Body of pancreas (tissue), 4 donors: Measurements from ENCODE around the gene UGT1A4.

Experiments used
- POLR2A ChIP-seq, 3 donors: fragments of 450-650 bp; IDR thresholded peaks; one replicate each; pipeline ENCODE4 v1.6.1; 2016; ENCODE audit warnings: antibody characterized with exemption in 3 of 3, mild to moderate bottlenecking in 2 of 3
- TF ChIP-seq, protein P1 (sequence below), 7 experiments: fragments of 450-650 bp in 4 of 7; fragments of 200-600 bp in 3 of 7; sonication (generic) in 3 of 7; IDR thresholded peaks; one replicate each; pipeline ENCODE4 v1.5.1; 2016 to 2019; ENCODE audit warnings: antibody characterized with exemption in 7 of 7

DNA sequence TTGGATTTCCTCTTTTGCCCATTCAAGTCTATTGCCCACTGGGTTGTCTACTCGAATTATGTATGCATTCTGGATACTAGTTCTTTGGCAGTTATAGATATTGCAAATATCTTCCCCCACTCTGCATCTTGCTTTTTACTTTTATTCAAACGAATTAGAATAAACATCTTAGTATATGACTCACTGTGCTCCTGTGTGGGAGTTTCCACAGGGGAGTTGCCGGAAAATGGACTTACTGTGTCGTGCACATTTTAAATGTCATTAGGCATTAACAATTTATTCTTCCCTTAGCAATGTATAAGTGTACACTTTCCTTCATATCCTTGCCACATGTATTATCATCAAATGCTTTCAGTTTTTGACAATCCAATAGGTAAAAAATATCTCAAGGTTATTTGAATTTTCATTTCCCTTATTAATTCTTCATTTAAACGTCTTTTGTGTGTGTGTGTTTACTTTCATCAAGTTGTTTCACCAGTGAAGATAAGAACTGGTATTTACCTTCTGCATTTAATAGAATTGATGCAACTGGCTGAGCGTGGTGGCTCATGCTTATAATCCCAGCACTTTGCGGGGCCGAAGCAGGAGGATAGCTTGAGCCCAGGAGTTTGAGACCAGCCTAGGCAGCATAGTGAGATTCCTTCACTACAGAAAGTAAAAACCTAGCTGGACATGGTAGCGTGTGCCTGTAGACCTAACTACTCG is 10.4 kb upstream of the UGT1A4 start:
- no peak for TF ChIP-seq POLR2A (IDR thresholded peaks at IDR 0.05)
- TF ChIP-seq, protein P1, sequence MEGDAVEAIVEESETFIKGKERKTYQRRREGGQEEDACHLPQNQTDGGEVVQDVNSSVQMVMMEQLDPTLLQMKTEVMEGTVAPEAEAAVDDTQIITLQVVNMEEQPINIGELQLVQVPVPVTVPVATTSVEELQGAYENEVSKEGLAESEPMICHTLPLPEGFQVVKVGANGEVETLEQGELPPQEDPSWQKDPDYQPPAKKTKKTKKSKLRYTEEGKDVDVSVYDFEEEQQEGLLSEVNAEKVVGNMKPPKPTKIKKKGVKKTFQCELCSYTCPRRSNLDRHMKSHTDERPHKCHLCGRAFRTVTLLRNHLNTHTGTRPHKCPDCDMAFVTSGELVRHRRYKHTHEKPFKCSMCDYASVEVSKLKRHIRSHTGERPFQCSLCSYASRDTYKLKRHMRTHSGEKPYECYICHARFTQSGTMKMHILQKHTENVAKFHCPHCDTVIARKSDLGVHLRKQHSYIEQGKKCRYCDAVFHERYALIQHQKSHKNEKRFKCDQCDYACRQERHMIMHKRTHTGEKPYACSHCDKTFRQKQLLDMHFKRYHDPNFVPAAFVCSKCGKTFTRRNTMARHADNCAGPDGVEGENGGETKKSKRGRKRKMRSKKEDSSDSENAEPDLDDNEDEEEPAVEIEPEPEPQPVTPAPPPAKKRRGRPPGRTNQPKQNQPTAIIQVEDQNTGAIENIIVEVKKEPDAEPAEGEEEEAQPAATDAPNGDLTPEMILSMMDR (IDR thresholded peaks at IDR 0.05), result no peak
